RWPE1 (cell line): Measurements from ENCODE around the gene MLLT11.
"Not testable (repeated sequence)": the region's sequence is repeated elsewhere in the genome, so short reads cannot be mapped to it uniquely, and the experiment has no call there.

ENCODE experiments used
- CTCF ChIA-PET: fragments of 350-600 bp; sonication (Branson Sonifier 250); formaldehyde crosslinking; extraction: SDS; loops from one replicate; lab custom pipeline; 2021; lab: Yijun Ruan, JAX
- POLR2A ChIA-PET: fragments of 400-600 bp; formaldehyde crosslinking; extraction: SDS; loops from one replicate; lab custom pipeline; 2020; ENCODE audit warnings: antibody characterized with exemption; ENCODE audit not compliant: low non-redundant PET; lab: Yijun Ruan, JAX
- DNase-seq: peaks from one replicate; pipeline ENCODE4 v3.0.0; 2012; ENCODE audit warnings: low spot score
- H3K27ac ChIP-seq: fragments of 450-650 bp; 2 replicates; pipeline ENCODE4 v1.5.1; 2017
- CTCF ChIP-seq: fragments of 450-650 bp; conservative IDR thresholded peaks from 2 replicates; pipeline ENCODE4 v1.5.1; 2017; ENCODE audit warnings: low read depth, mild to moderate bottlenecking

MLLT11 gene

GRCh38 chr1:151069103-151069486, 8.9 kb downstream of the MLLT11 start:
- no peak for DNase-seq
- CTCF ChIA-PET: interaction anchor here (0.6 kb wide), 1 partner anchor 44 kb away, joined by 3 read pairs; no protein-coding TSS in a partner anchor
- POLR2A ChIA-PET: no interaction called here
- no peak for TF ChIP-seq CTCF
- peak overlapping the region; percentile 99 for H3K27ac ChIP-seq

GRCh38 chr1:151070474-151071276, 10.5 kb downstream of the MLLT11 start, which contains the start of gene GABPB2:
GABPB2 (plus strand) TSS chr1:151070761; CDS start chr1:151088190, 17,429 bp downstream.
- DNase-seq: peak; percentile 89
- TF ChIP-seq CTCF: peak; percentile 93
- H3K27ac ChIP-seq: peak within 1 kb of the TSS; percentile 99
- ChIA-PET CTCF (interaction anchor here (0.6 to 1.8 kb wide), 6 partner anchors 11 to 1114 kb away, joined by 3 to 11 read pairs (median 8); partner anchors contain the start of genes C1orf56 and MLLT11), POLR2A (interaction anchor here (0.5 to 0.6 kb wide), 2 partner anchors 27 to 71 kb away, joined by 3 read pairs; no protein-coding TSS in a partner anchor)

GRCh38 chr1:151072224-151072623, 12.0 kb downstream of the MLLT11 start:
- no peak for DNase-seq
- CTCF ChIA-PET: interaction anchor here (1.7 to 1.8 kb wide), 2 partner anchors 18 to 25 kb away, joined by 9 to 11 read pairs; partner anchors contain the start of gene C1orf56
- TF ChIP-seq CTCF: no peak
- POLR2A ChIA-PET: no interaction called here
- H3K27ac ChIP-seq: peak overlapping the region; percentile 57

- ChIA-PET CTCF (interaction anchor here (0.6 to 1.4 kb wide), 4 partner anchors 14 to 387 kb away, joined by 3 to 5 read pairs (median 4); no protein-coding TSS in a partner anchor), POLR2A (interaction anchor here (0.6 kb wide), 1 partner anchor 11 kb away, joined by 9 read pairs; no protein-coding TSS in a partner anchor)
- no peak for DNase-seq
- no peak for TF ChIP-seq CTCF
- no peak overlapping the region for H3K27ac ChIP-seq
Observed at GRCh38 chr1:151085953-151086559, 25.9 kb downstream of the MLLT11 start.

GRCh38 chr1:151097426-151097825, 37.2 kb downstream of the MLLT11 start:
- H3K27ac ChIP-seq: peak overlapping the region; percentile 58
- POLR2A ChIA-PET, DNase-seq: not testable (repeated sequence)
- CTCF ChIA-PET: interaction anchor here (0.6 to 1.3 kb wide), 4 partner anchors 9 to 59 kb away, joined by 3 to 6 read pairs (median 4); partner anchors contain the start of gene TNFAIP8L2

GRCh38 chr1:151098126-151098525, 37.9 kb downstream of the MLLT11 start:
- ChIA-PET POLR2A (no interaction called here), CTCF (no interaction called here)
- no peak for DNase-seq
- no peak for TF ChIP-seq CTCF
- no peak overlapping the region for H3K27ac ChIP-seq
